ENCODE results near the gene COPS4. TPM values are rescaled to one million over a fixed set of nuclear protein-coding genes. Genes with fewer than 3 reads are reported as not detected.
"Not testable (repeated sequence)": the region's sequence is repeated elsewhere in the genome, so short reads cannot be mapped to it uniquely, and the experiment has no call there.

The COPS4 gene
- total RNA-seq, 2 donors from 2014 or later = 24.1 to 25.4 TPM

GRCh38 chr4:83012200-83012686 lies 22.7 kb upstream of the COPS4 start:
- Mint-ChIP-seq H3K27me3 (no peaks in the 10 kb centered on the region), H3K4me1 (peaks cover 46% of the 10 kb centered on the region), H3K36me3 (ENCODE audit: low read depth) (peaks cover 2% of the 10 kb centered on the region), H3K27ac (peak overlapping the region; percentile 97), H3K4me3 (peak overlapping the region; percentile 98)
- ATAC-seq = no peak
- no peaks in the 10 kb centered on the region for H3K9me3 ChIP-seq (ENCODE audit: control insufficient read depth, low read length, poor library complexity, severe bottlenecking)
- DNase-seq = peak in 1 of 3 donors; percentile 14

GRCh38 chr4:83012687-83013419 lies 22.1 kb upstream of the COPS4 start:
- peaks cover 2% of the 10 kb centered on the region for H3K36me3 Mint-ChIP-seq (ENCODE audit: low read depth)
- H3K4me3 Mint-ChIP-seq = peak overlapping the region; percentile 98
- no peaks in the 10 kb centered on the region for H3K9me3 ChIP-seq (ENCODE audit: control insufficient read depth, low read length, poor library complexity, severe bottlenecking)
- DNase-seq = peak; percentile 97
- H3K27me3 Mint-ChIP-seq = no peaks in the 10 kb centered on the region
- peak; percentile 89 for ATAC-seq
- H3K4me1 Mint-ChIP-seq = peaks cover 40% of the 10 kb centered on the region
- peak overlapping the region; percentile 97 for H3K27ac Mint-ChIP-seq

GRCh38 chr4:83013420-83013867 lies 21.5 kb upstream of the COPS4 start:
- DNase-seq (no peak), ATAC-seq (no peak)
- Mint-ChIP-seq H3K36me3 (ENCODE audit: low read depth) (peaks cover 2% of the 10 kb centered on the region), H3K4me3 (peak overlapping the region; percentile 98), H3K27ac (peak overlapping the region; percentile 97), H3K4me1 (peaks cover 37% of the 10 kb centered on the region), H3K27me3 (no peaks in the 10 kb centered on the region)
- no peaks in the 10 kb centered on the region for H3K9me3 ChIP-seq (ENCODE audit: control insufficient read depth, low read length, poor library complexity, severe bottlenecking)

GRCh38 chr4:83013902-83014301 lies 21.1 kb upstream of the COPS4 start:
- no peaks in the 10 kb centered on the region for H3K27me3 Mint-ChIP-seq
- DNase-seq (no peak), ATAC-seq (no peak)
- H3K36me3 Mint-ChIP-seq (ENCODE audit: low read depth) = peaks cover 2% of the 10 kb centered on the region
- peak overlapping the region; percentile 98 for H3K4me3 Mint-ChIP-seq
- peak overlapping the region; percentile 97 for H3K27ac Mint-ChIP-seq
- H3K9me3 ChIP-seq (ENCODE audit: control insufficient read depth, low read length, poor library complexity, severe bottlenecking) = no peaks in the 10 kb centered on the region
- peaks cover 35% of the 10 kb centered on the region for H3K4me1 Mint-ChIP-seq

- Mint-ChIP-seq H3K4me1 (peaks cover 1% of the 10 kb centered on the region), H3K27ac (no peak overlapping the region)
- no peak for ATAC-seq
These were observed 15.0 kb upstream of the COPS4 start for GRCh38 chr4:83019794-83020494.

GRCh38 chr4:83022724-83023450 lies 12.1 kb upstream of the COPS4 start:
- Mint-ChIP-seq H3K27ac (no peak overlapping the region), H3K36me3 (ENCODE audit: low read depth) (no peaks in the 10 kb centered on the region), H3K27me3 (peaks cover 8% of the 10 kb centered on the region), H3K4me3 (no peak overlapping the region), H3K4me1 (no peaks in the 10 kb centered on the region)
- ATAC-seq (no peak), DNase-seq (no peak)
- no peaks in the 10 kb centered on the region for H3K9me3 ChIP-seq (ENCODE audit: control insufficient read depth, low read length, poor library complexity, severe bottlenecking)

More at GRCh38 chr4:83019794-83020494, 15.0 kb upstream of the COPS4 start:
- no peaks in the 10 kb centered on the region for H3K9me3 ChIP-seq (ENCODE audit: control insufficient read depth, low read length, poor library complexity, severe bottlenecking)
- Mint-ChIP-seq H3K27me3 (no peaks in the 10 kb centered on the region), H3K4me3 (no peak overlapping the region), H3K36me3 (ENCODE audit: low read depth) (no peaks in the 10 kb centered on the region)
- no peak for DNase-seq

GRCh38 chr4:83023599-83023998 lies 11.4 kb upstream of the COPS4 start:
- H3K36me3 Mint-ChIP-seq (ENCODE audit: low read depth); H3K4me3 Mint-ChIP-seq; H3K9me3 ChIP-seq (ENCODE audit: control insufficient read depth, low read length, poor library complexity, severe bottlenecking); DNase-seq; ATAC-seq; H3K27ac Mint-ChIP-seq; H3K4me1 Mint-ChIP-seq: not testable (repeated sequence)
- peaks cover 10% of the 10 kb centered on the region for H3K27me3 Mint-ChIP-seq

GRCh38 chr4:83024233-83024632 lies 10.8 kb upstream of the COPS4 start:
- no peaks in the 10 kb centered on the region for H3K4me1 Mint-ChIP-seq
- H3K4me3 Mint-ChIP-seq = no peak overlapping the region
- no peaks in the 10 kb centered on the region for H3K36me3 Mint-ChIP-seq (ENCODE audit: low read depth)
- peaks cover 15% of the 10 kb centered on the region for H3K27me3 Mint-ChIP-seq
- DNase-seq (no peak), ATAC-seq (no peak)
- H3K27ac Mint-ChIP-seq = no peak overlapping the region
- no peaks in the 10 kb centered on the region for H3K9me3 ChIP-seq (ENCODE audit: control insufficient read depth, low read length, poor library complexity, severe bottlenecking)

GRCh38 chr4:83025563-83025962 lies 9.4 kb upstream of the COPS4 start:
- H3K27me3 Mint-ChIP-seq = peaks cover 15% of the 10 kb centered on the region
- H3K4me1 Mint-ChIP-seq = no peaks in the 10 kb centered on the region
- H3K36me3 Mint-ChIP-seq (ENCODE audit: low read depth) = no peaks in the 10 kb centered on the region
- ATAC-seq (no peak), DNase-seq (no peak)
- H3K27ac Mint-ChIP-seq = no peak overlapping the region
- no peak overlapping the region for H3K4me3 Mint-ChIP-seq
- no peaks in the 10 kb centered on the region for H3K9me3 ChIP-seq (ENCODE audit: control insufficient read depth, low read length, poor library complexity, severe bottlenecking)

GRCh38 chr4:83028976-83029375 lies 6.0 kb upstream of the COPS4 start:
- Mint-ChIP-seq H3K4me3 (no peak overlapping the region), H3K4me1 (no peaks in the 10 kb centered on the region), H3K27ac (no peak overlapping the region), H3K36me3 (ENCODE audit: low read depth) (no peaks in the 10 kb centered on the region), H3K27me3 (peaks cover 15% of the 10 kb centered on the region)
- DNase-seq (no peak), ATAC-seq (no peak)
- no peaks in the 10 kb centered on the region for H3K9me3 ChIP-seq (ENCODE audit: control insufficient read depth, low read length, poor library complexity, severe bottlenecking)

- no peak overlapping the region for H3K27ac Mint-ChIP-seq
- DNase-seq (no peak), ATAC-seq (no peak)
- H3K9me3 ChIP-seq (ENCODE audit: control insufficient read depth, low read length, poor library complexity, severe bottlenecking) = no peaks in the 10 kb centered on the region
- no peak overlapping the region for H3K4me3 Mint-ChIP-seq
- H3K4me1 Mint-ChIP-seq = no peaks in the 10 kb centered on the region
- H3K36me3 Mint-ChIP-seq (ENCODE audit: low read depth) = no peaks in the 10 kb centered on the region
- H3K27me3 Mint-ChIP-seq = peaks cover 15% of the 10 kb centered on the region
These were observed 5.3 kb upstream of the COPS4 start for GRCh38 chr4:83029688-83030087.

- Mint-ChIP-seq H3K27me3 (no peaks in the 10 kb centered on the region), H3K27ac (no peak overlapping the region), H3K4me1 (peaks cover 21% of the 10 kb centered on the region), H3K4me3 (no peak overlapping the region), H3K36me3 (ENCODE audit: low read depth) (no peaks in the 10 kb centered on the region)
- no peaks in the 10 kb centered on the region for H3K9me3 ChIP-seq (ENCODE audit: control insufficient read depth, low read length, poor library complexity, severe bottlenecking)
- no peak for DNase-seq
- no peak for ATAC-seq
These were observed 2.1 kb downstream of the COPS4 start for GRCh38 chr4:83036991-83037665.

GRCh38 chr4:83040269-83040668 lies 5.3 kb downstream of the COPS4 start:
- no peaks in the 10 kb centered on the region for H3K36me3 Mint-ChIP-seq (ENCODE audit: low read depth)
- ATAC-seq = no peak
- no peak overlapping the region for H3K27ac Mint-ChIP-seq
- H3K9me3 ChIP-seq (ENCODE audit: control insufficient read depth, low read length, poor library complexity, severe bottlenecking) = no peaks in the 10 kb centered on the region
- peaks cover 25% of the 10 kb centered on the region for H3K4me1 Mint-ChIP-seq
- DNase-seq = no peak
- H3K4me3 Mint-ChIP-seq = no peak overlapping the region
- H3K27me3 Mint-ChIP-seq = no peaks in the 10 kb centered on the region
